Activated T-cell treated with anti-CD3 and anti-CD28 coated beads, Interleukin-2, amount 50 U/mL, for 4 hours (primary cell): ENCODE results near the gene DOLPP1. TPM values are rescaled to one million over a fixed set of nuclear protein-coding genes. Genes with fewer than 3 reads are reported as not detected.
"Not testable (repeated sequence)": the region's sequence is repeated elsewhere in the genome, so short reads cannot be mapped to it uniquely, and the experiment has no call there.

Source experiments
- ATAC-seq, 2 donors: fragments of 200-7000 bp; cut with Tn5 transposase; one replicate each; pipeline ENCODE4 v1.10.0; 2021
- DNase-seq: peaks from one replicate; pipeline ENCODE4 v3.0.0-alpha.2; 2020
- H3K27me3 Mint-ChIP-seq: one replicate; pipeline ENCODE4 v1.8.0; 2021; ENCODE audit warnings: low read depth, mixed read lengths
- H3K36me3 Mint-ChIP-seq: one replicate; pipeline ENCODE4 v1.8.0; 2022; ENCODE audit warnings: mixed read lengths; ENCODE audit not compliant: insufficient read depth
- H3K4me1 Mint-ChIP-seq: one replicate; pipeline ENCODE4 v1.8.0; 2021; ENCODE audit warnings: low read depth, mixed read lengths
- H3K4me3 Mint-ChIP-seq: one replicate; pipeline ENCODE4 v1.8.0; 2021; ENCODE audit warnings: mild to moderate bottlenecking, moderate library complexity, mixed read lengths
- H3K9me3 Mint-ChIP-seq: one replicate; pipeline ENCODE4 v1.8.0; 2021; ENCODE audit warnings: mixed read lengths
- total RNA-seq, 3 donors: library from RNA; stranded (reverse); gene quantifications; one replicate each; pipeline ENCODE4 v1.2.1, GENCODE V29; 2021

DOLPP1 gene
- total RNA-seq, 3 donors from 2014 or later, result 27.5 to 30.5 (median 30.3) TPM

DNA sequence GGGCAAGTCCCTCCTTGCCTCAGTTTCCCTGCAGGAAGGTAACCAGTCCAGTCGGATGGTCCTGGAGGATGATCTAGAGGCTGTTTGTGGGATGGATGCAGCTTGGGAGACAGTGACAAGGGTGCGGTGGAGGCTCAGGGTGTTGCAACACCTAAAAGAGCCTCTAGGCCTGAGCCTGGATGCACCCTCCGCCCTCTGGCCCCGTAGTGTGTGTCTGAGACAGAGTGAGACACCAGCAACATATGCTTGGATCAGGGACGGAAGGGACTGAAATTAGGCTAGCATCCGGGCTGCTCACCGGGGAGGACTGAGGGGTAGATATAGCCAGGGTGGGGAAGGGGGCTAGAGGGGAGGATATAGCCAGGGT, 28.6 kb downstream of the DOLPP1 start:
- ATAC-seq, result no peak
- Mint-ChIP-seq H3K4me3 (peak overlapping the region; percentile 66), H3K4me1 (peaks cover 18% of the 10 kb centered on the region), H3K36me3 (peaks cover 1% of the 10 kb centered on the region), H3K9me3 (no peaks in the 10 kb centered on the region), H3K27me3 (no peaks in the 10 kb centered on the region)
- no peak for DNase-seq

- Mint-ChIP-seq H3K4me1 (peaks cover 25% of the 10 kb centered on the region), H3K36me3 (peaks cover 1% of the 10 kb centered on the region), H3K9me3 (no peaks in the 10 kb centered on the region), H3K4me3 (peak overlapping the region; percentile 55), H3K27me3 (no peaks in the 10 kb centered on the region)
- DNase-seq, result no peak
- ATAC-seq, result no peak
These were observed 29.2 kb downstream of the DOLPP1 start for GRCh38 chr9:129109952-129110739.

GRCh38 chr9:129110740-129111527, 30.0 kb downstream of the DOLPP1 start, which contains the start of the genes CRAT and PTPA:
CRAT (minus strand) TSS chr9:129110793; CDS start chr9:129110509, 284 bp downstream.
PTPA (plus strand) TSS chr9:129111415; CDS start chr9:129111601, 186 bp downstream.
- peaks cover 1% of the 10 kb centered on the region for H3K36me3 Mint-ChIP-seq
- peaks cover 27% of the 10 kb centered on the region for H3K4me1 Mint-ChIP-seq
- H3K27me3 Mint-ChIP-seq, result no peaks in the 10 kb centered on the region
- no peaks in the 10 kb centered on the region for H3K9me3 Mint-ChIP-seq
- DNase-seq (peak; percentile 96), ATAC-seq (peak; percentile 94)
- H3K4me3 Mint-ChIP-seq, result peak within 1 kb of the TSS; percentile 95

DNA sequence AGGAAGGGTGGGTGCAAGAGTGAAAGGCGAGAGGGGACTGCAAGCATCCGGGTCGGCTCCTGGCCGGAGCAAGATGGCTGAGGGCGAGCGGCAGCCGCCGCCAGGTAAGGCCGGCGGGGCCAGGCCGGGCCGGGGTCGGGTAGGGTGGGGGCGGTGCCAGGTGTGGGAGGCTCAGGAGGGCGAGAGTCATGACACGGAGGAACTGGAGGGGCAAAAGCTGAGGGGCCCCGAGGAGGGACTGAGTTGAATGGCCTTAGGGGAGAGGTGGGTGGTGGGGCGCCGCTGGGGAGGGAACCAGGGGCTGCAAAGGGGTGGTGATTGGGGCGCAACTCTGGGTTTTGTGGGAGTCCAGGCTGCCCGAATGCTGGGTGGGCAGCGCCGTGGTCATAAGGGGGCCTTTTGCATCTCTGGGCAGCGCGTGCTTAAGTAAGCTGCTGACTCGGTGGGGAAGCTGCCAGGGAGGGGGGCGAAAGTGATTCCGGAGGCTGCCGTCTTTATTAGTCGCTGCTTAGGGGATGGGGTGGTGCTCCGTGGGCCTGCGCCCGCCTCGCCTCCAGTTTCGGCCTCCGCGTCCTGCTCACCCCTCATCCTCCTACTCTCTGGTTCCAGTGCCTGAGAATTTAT, 30.7 kb downstream of the DOLPP1 start:
- Mint-ChIP-seq H3K4me1 (peaks cover 27% of the 10 kb centered on the region), H3K4me3 (peak overlapping the region; percentile 95), H3K27me3 (no peaks in the 10 kb centered on the region), H3K9me3 (no peaks in the 10 kb centered on the region), H3K36me3 (peaks cover 1% of the 10 kb centered on the region)
- peak in 1 of 2 donors; percentile 4 for ATAC-seq
- no peak for DNase-seq

DNA sequence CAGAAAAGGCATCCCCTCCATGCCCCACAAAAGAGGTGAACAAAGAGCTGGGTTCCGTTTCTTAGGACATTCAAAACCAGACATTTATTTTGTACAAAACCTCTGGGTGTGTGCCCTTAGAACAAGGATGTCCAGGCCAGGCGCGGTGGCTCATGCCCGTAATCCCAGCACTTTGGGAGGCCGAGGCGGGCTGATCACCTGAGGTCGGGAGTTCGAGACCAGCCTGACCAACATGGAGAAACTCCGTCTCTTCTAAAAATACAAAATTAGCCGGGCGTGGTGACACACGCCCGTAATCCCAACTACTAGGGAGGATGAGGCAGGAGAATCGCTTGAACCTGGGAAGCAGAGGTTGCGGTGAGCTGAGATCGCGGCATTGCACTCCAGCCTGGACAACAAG, 31.6 kb downstream of the DOLPP1 start:
- Mint-ChIP-seq H3K4me1 (peaks cover 27% of the 10 kb centered on the region), H3K4me3 (peak overlapping the region; percentile 95)
- not testable (repeated sequence) for ATAC-seq, H3K27me3 Mint-ChIP-seq, DNase-seq, H3K9me3 Mint-ChIP-seq, H3K36me3 Mint-ChIP-seq

DNA sequence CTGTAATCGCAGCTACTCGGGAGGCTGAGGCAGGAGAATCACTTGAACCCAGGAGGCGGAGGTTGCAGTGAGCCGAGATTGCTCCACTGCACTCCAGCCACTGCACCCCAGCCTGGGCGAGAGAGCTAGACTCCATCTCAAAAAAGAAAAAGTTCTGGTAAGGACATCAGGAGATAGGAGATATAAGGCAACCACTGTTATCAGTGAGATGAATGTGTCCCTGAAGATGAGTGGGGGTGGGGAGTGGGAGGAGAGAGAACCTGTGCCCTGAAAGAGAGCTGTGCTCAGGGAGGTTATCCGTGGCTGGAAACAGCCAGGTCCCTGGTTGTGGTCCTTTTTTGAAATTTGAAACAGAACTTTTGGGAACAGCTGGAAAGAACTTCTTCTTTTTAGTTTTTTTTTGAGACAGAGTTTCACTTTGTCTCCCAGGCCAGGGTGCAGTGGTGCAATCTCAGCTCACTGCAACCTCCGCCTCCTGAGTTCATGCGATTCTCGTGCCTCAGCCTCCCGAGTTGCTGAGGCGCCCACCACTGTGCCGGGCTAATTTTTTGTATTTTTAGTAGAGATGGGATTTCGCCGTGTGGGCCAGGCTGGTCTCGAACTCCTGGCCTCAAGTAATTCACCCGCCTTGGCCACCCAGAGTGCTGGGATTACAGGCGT, 32.9 kb downstream of the DOLPP1 start:
- Mint-ChIP-seq H3K4me1 (peaks cover 27% of the 10 kb centered on the region), H3K36me3 (no peaks in the 10 kb centered on the region), H3K27me3 (no peaks in the 10 kb centered on the region), H3K4me3 (no peak overlapping the region), H3K9me3 (no peaks in the 10 kb centered on the region)
- DNase-seq (no peak), ATAC-seq (no peak)

- H3K9me3 Mint-ChIP-seq, result no peaks in the 10 kb centered on the region
These were observed 37.9 kb downstream of the DOLPP1 start for GRCh38 chr9:129118799-129119198.

GRCh38 chr9:129121483-129121882, 40.6 kb downstream of the DOLPP1 start:
- no peaks in the 10 kb centered on the region for H3K27me3 Mint-ChIP-seq
- DNase-seq (no peak), ATAC-seq (no peak)
- no peak overlapping the region for H3K4me3 Mint-ChIP-seq
- peaks cover 22% of the 10 kb centered on the region for H3K36me3 Mint-ChIP-seq
- no peaks in the 10 kb centered on the region for H3K4me1 Mint-ChIP-seq
- no peaks in the 10 kb centered on the region for H3K9me3 Mint-ChIP-seq

More at GRCh38 chr9:129118799-129119198, 37.9 kb downstream of the DOLPP1 start:
- Mint-ChIP-seq H3K27me3 (no peaks in the 10 kb centered on the region), H3K4me3 (no peak overlapping the region), H3K4me1 (peaks cover 11% of the 10 kb centered on the region), H3K36me3 (peaks cover 17% of the 10 kb centered on the region)
- DNase-seq (no peak), ATAC-seq (no peak)

DNA sequence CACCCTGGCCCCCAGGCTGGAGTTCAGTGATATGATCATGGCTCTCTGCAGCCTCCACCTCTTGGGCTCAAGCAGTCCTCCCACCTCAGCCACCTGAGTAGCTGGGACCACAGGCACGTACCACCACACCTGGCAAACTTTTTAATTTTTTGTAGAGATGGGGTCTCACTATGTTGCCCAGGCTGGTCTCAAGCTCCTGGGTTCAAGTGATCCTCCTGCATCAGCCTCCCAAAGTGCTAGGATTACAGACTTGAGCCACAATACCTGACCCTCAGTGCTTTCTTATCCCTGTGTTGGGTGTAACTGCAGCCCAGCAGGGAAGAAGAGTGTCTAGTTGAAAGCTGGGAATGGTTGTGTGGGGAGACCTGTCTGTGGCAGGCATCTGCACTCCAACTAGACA, 41.2 kb downstream of the DOLPP1 start:
- H3K36me3 Mint-ChIP-seq, result peaks cover 22% of the 10 kb centered on the region
- no peaks in the 10 kb centered on the region for H3K9me3 Mint-ChIP-seq
- H3K27me3 Mint-ChIP-seq, result no peaks in the 10 kb centered on the region
- H3K4me1 Mint-ChIP-seq, result no peaks in the 10 kb centered on the region
- no peak overlapping the region for H3K4me3 Mint-ChIP-seq
- no peak for DNase-seq
- no peak for ATAC-seq

- H3K27me3 Mint-ChIP-seq, ATAC-seq, H3K9me3 Mint-ChIP-seq, DNase-seq, H3K4me1 Mint-ChIP-seq, H3K4me3 Mint-ChIP-seq: not testable (repeated sequence)
- H3K36me3 Mint-ChIP-seq, result peaks cover 29% of the 10 kb centered on the region
These were observed 42.1 kb downstream of the DOLPP1 start for GRCh38 chr9:129122976-129123375.

- Mint-ChIP-seq H3K4me3 (no peak overlapping the region), H3K36me3 (peaks cover 31% of the 10 kb centered on the region), H3K27me3 (no peaks in the 10 kb centered on the region), H3K4me1 (no peaks in the 10 kb centered on the region), H3K9me3 (no peaks in the 10 kb centered on the region)
- DNase-seq (no peak), ATAC-seq (no peak)
These were observed 43.7 kb downstream of the DOLPP1 start for GRCh38 chr9:129124506-129125069.

- H3K27me3 Mint-ChIP-seq, result no peaks in the 10 kb centered on the region
- H3K36me3 Mint-ChIP-seq, result peaks cover 30% of the 10 kb centered on the region
- DNase-seq (no peak), ATAC-seq (no peak)
- H3K9me3 Mint-ChIP-seq, result no peaks in the 10 kb centered on the region
- H3K4me1 Mint-ChIP-seq, result no peaks in the 10 kb centered on the region
- no peak overlapping the region for H3K4me3 Mint-ChIP-seq
These were observed 44.6 kb downstream of the DOLPP1 start for GRCh38 chr9:129125478-129125877.

GRCh38 chr9:129126749-129127618, 46.1 kb downstream of the DOLPP1 start:
- no peak for DNase-seq
- peaks cover 25% of the 10 kb centered on the region for H3K36me3 Mint-ChIP-seq
- H3K9me3 Mint-ChIP-seq, result no peaks in the 10 kb centered on the region
- ATAC-seq, result no peak
- no peak overlapping the region for H3K4me3 Mint-ChIP-seq
- no peaks in the 10 kb centered on the region for H3K27me3 Mint-ChIP-seq
- peaks cover 5% of the 10 kb centered on the region for H3K4me1 Mint-ChIP-seq
